Measurements from ENCODE around the gene RETN. TPM values are rescaled to one million over a fixed set of nuclear protein-coding genes. Genes with fewer than 3 reads are reported as not detected.

The RETN gene
- total RNA-seq, 1 experiment from 2014 or later, result not detected

- no peak for ATAC-seq
- Histone ChIP-seq H3K4me2 (ENCODE audit: low read length) (no peak overlapping the region), H3K27ac (ENCODE audit: low read depth, low read length) (no peak overlapping the region), H3K9ac (ENCODE audit: low read length) (no peak overlapping the region), H3K36me3 (ENCODE audit: control insufficient read depth in 1 of 2, insufficient read depth in 2 of 2, low read length in 2 of 2) (no peaks in the 10 kb centered on the region), H3K4me3 (replicated peaks in 1 of 2; ENCODE audit: low read depth in 1 of 2, low read length in 2 of 2) (no peak overlapping the region), H3K79me2 (ENCODE audit: insufficient read depth, low read length) (no peaks in the 10 kb centered on the region), H3K9me2 (ENCODE audit: insufficient read depth) (no peaks in the 10 kb centered on the region), H3K27me3 (ENCODE audit: insufficient read depth, low read length) (no peaks in the 10 kb centered on the region), H4K20me1 (ENCODE audit: insufficient read depth) (no peaks in the 10 kb centered on the region), H3K9me3 (ENCODE audit: control insufficient read depth in 1 of 2, insufficient read depth in 1 of 2, low read depth in 1 of 2, low read length in 2 of 2) (peaks cover 0 to 5% of the 10 kb centered on the region in 2 experiments; a peak in 1 of 4 replicates), H3K4me1 (ENCODE audit: control insufficient read depth in 1 of 2, insufficient read depth in 2 of 2, low read length in 2 of 2) (no peaks in the 10 kb centered on the region), H2AFZ (ENCODE audit: low read depth, low read length, poor library complexity, severe bottlenecking) (no peak overlapping the region)
- no TSS peak for BruUV-seq (replicated peaks)
- TF ChIP-seq CTCF (IDR thresholded peaks at IDR 0.05 in 2 of 3, conservative IDR thresholded peaks at IDR 0.05 in 1 of 3; ENCODE audit: borderline replicate concordance in 1 of 3, insufficient read depth in 1 of 3, low read depth in 2 of 3, low read length in 2 of 3), result no peak
- ChIA-PET CTCF (no interaction called here), POLR2A (no interaction called here), RAD21 (ENCODE audit: low non-redundant PET in 1 of 2, low total read pairs in 2 of 2, uncharacterized antibody in 2 of 2, unreplicated experiment in 2 of 2) (no interaction called here)
- no peak for DNase-seq (ENCODE audit: low read depth, low spot score)
- intact Hi-C loops (cut with micrococcal nuclease), result no loop called here
Observed at GRCh38 chr19:7690779-7691258, 22.0 kb downstream of the RETN start.

- no TSS peak for BruUV-seq (replicated peaks)
- no peaks in the 10 kb centered on the region for H3K9me2 ChIP-seq (ENCODE audit: insufficient read depth)
- peaks cover 0 to 5% of the 10 kb centered on the region in 2 experiments; a peak in 1 of 4 replicates for H3K9me3 ChIP-seq (ENCODE audit: control insufficient read depth in 1 of 2, insufficient read depth in 1 of 2, low read depth in 1 of 2, low read length in 2 of 2)
- no peaks in the 10 kb centered on the region for H3K36me3 ChIP-seq (ENCODE audit: control insufficient read depth in 1 of 2, insufficient read depth in 2 of 2, low read length in 2 of 2)
- ChIA-PET RAD21 (ENCODE audit: low non-redundant PET in 1 of 2, low total read pairs in 2 of 2, uncharacterized antibody in 2 of 2, unreplicated experiment in 2 of 2) (no interaction called here), POLR2A (no interaction called here), CTCF (no interaction called here)
- ATAC-seq (no peak), DNase-seq (ENCODE audit: low read depth, low spot score) (no peak)
- no peak overlapping the region for H3K4me2 ChIP-seq (ENCODE audit: low read length)
- intact Hi-C loops (cut with micrococcal nuclease), result no loop called here
- H3K27ac ChIP-seq (ENCODE audit: low read depth, low read length), result no peak overlapping the region
- 0 out of 2 replicates have a peak, but pooled peaks cover 2% of the 10 kb centered on the region for H3K27me3 ChIP-seq (ENCODE audit: insufficient read depth, low read length)
- H2AFZ ChIP-seq (ENCODE audit: low read depth, low read length, poor library complexity, severe bottlenecking), result no peak overlapping the region
- no peaks in the 10 kb centered on the region for H3K79me2 ChIP-seq (ENCODE audit: insufficient read depth, low read length)
- H3K4me3 ChIP-seq (replicated peaks in 1 of 2; ENCODE audit: low read depth in 1 of 2, low read length in 2 of 2), result no peak overlapping the region
- no peak overlapping the region for H3K9ac ChIP-seq (ENCODE audit: low read length)
- H4K20me1 ChIP-seq (ENCODE audit: insufficient read depth), result no peaks in the 10 kb centered on the region
- no peaks in the 10 kb centered on the region for H3K4me1 ChIP-seq (ENCODE audit: control insufficient read depth in 1 of 2, insufficient read depth in 2 of 2, low read length in 2 of 2)
- no peak for TF ChIP-seq SIN3A (IDR thresholded peaks at IDR 0.05; ENCODE audit: low read depth)
- no peak for TF ChIP-seq RAD21 (IDR thresholded peaks at IDR 0.05; ENCODE audit: low read depth)
- no peak for TF ChIP-seq REST (IDR thresholded peaks at IDR 0.05; ENCODE audit: low read depth)
- TF ChIP-seq SP1 (IDR thresholded peaks at IDR 0.05; ENCODE audit: low read depth), result no peak
- TF ChIP-seq CTCF (IDR thresholded peaks at IDR 0.05 in 2 of 3, conservative IDR thresholded peaks at IDR 0.05 in 1 of 3; ENCODE audit: borderline replicate concordance in 1 of 3, insufficient read depth in 1 of 3, low read depth in 2 of 3, low read length in 2 of 3), result no peak
- TF ChIP-seq YY1 (IDR thresholded peaks at IDR 0.05; ENCODE audit: extremely low read depth, insufficient replicate concordance, low read depth, low read length), result no peak
- TF ChIP-seq SRF (IDR thresholded peaks at IDR 0.05; ENCODE audit: low read depth), result no peak
- no peak for TF ChIP-seq POLR2AphosphoS5 (IDR thresholded peaks at IDR 0.05; ENCODE audit: low read depth, low read length)
- no peak for TF ChIP-seq TCF7L2 (IDR thresholded peaks at IDR 0.05; ENCODE audit: borderline replicate concordance, extremely low read depth, insufficient read depth, insufficient read length)
- TF ChIP-seq FOSL1 (IDR thresholded peaks at IDR 0.05; ENCODE audit: low read depth), result no peak
- no peak for TF ChIP-seq MAX (IDR thresholded peaks at IDR 0.05)
Observed at GRCh38 chr19:7691497-7691896, 22.6 kb downstream of the RETN start.
